Kidney (tissue), 14 donors: Measurements from ENCODE around the gene CORIN. TPM values are rescaled to one million over a fixed set of nuclear protein-coding genes. Genes with fewer than 3 reads are reported as not detected.
"Not testable (repeated sequence)": the region's sequence is repeated elsewhere in the genome, so short reads cannot be mapped to it uniquely, and the experiment has no call there.

Source experiments
- DNase-seq, 5 donors: peaks; one replicate each; pipeline ENCODE4 v3.0.0-alpha.2; 2013 to 2020
- FAIRE-seq: peaks from 2 replicates; lab custom pipeline; 2012; peaks lifted over from hg19 to GRCh38; lab: Jason Lieb, UNC
- H3K27ac ChIP-seq, 2 donors: one replicate each; pipeline ENCODE4 v1.7.0; 2013; ENCODE audit warnings: low read depth in 2 of 2, low read length in 2 of 2, inconsistent platforms in 1 of 2
- H3K27me3 ChIP-seq: one replicate; pipeline ENCODE4 v1.7.1; 2013; ENCODE audit warnings: low read length, inconsistent platforms; ENCODE audit not compliant: control insufficient read depth, insufficient read depth
- H3K36me3 ChIP-seq, 3 donors: one replicate each; pipeline versions ENCODE4 v1.7.0 to v1.7.1; 2013; ENCODE audit warnings: low read length in 3 of 3, control low read depth in 1 of 3, inconsistent platforms in 1 of 3; ENCODE audit not compliant: insufficient read depth in 3 of 3, control insufficient read depth in 2 of 3
- H3K4me1 ChIP-seq, 3 donors: one replicate each; pipeline versions ENCODE4 v1.7.0 to v1.7.1; 2013; ENCODE audit warnings: low read length in 3 of 3, inconsistent platforms in 1 of 3, low read depth in 1 of 3; ENCODE audit not compliant: control insufficient read depth in 2 of 3, insufficient read depth in 2 of 3
- H3K4me3 ChIP-seq, 3 donors: one replicate each; pipeline versions ENCODE4 v1.7.0 to v1.8.1; 2013; ENCODE audit warnings: low read length in 3 of 3, control low read depth in 1 of 3, inconsistent platforms in 1 of 3
- H3K9ac ChIP-seq, 3 donors: one replicate each; pipeline versions ENCODE4 v1.7.0 to v1.7.1; 2013; ENCODE audit warnings: low read length in 3 of 3, control low read depth in 1 of 3, inconsistent platforms in 1 of 3
- H3K9me3 ChIP-seq, 3 donors: one replicate each; pipeline versions ENCODE4 v1.7.0 to v1.7.1; 2013; ENCODE audit warnings: low read length in 3 of 3, control low read depth in 1 of 3, inconsistent platforms in 1 of 3; ENCODE audit not compliant: control insufficient read depth in 2 of 3, insufficient read depth in 1 of 3
- CTCF ChIP-seq: IDR thresholded peaks from 3 replicates; pipeline ENCODE4 v1.5.1; 2012; ENCODE audit warnings: mild to moderate bottlenecking, moderate library complexity, borderline replicate concordance; ENCODE audit not compliant: insufficient read depth; ENCODE audit errors: extremely low read depth
- intact Hi-C: fragments of 100-400 bp; cut with DNase I; formaldehyde crosslinking; loops from one replicate; pipeline ENCODE4 v1.11.1; 2022
- polyA plus RNA-seq: library from polyadenylated mRNA; stranded (reverse); fragments of 350-450 nt; fragmentation: Illumina TruSeq; extraction: RNeasy Lipid Tissue Mini Kit (QIAGEN cat#74804); gene quantifications from one replicate; pipeline ENCODE4 v1.2.3, GENCODE V29; 2014; ENCODE audit warnings: low read depth, low replicate concordance; ENCODE audit not compliant: insufficient read depth
- total RNA-seq: library from RNA; stranded (reverse); fragmentation: NEBNext Ultra II Directional; extraction: Animal tissue kit (Norgen Biotek cat#: 25700); gene quantifications from one replicate; pipeline ENCODE4 v1.2.1, GENCODE V29; 2021
- donor health status: control.
- donor health status: control.
- donor health status: control.
- donor health status: control.
- donor health status: control.
- donor health status: DM: yes; HTN: yes; CAD: no.
- donor health status: Normal renal cell carcinoma (clear cell type).

CORIN gene
- total and polyA plus RNA-seq, 2 donors from 2014 or later = 0.75 to 2.6 TPM

- DNase-seq (no peak), FAIRE-seq (no peak)
- Histone ChIP-seq H3K4me1 (no peaks in the 10 kb centered on the region), H3K36me3 (no peaks in the 10 kb centered on the region), H3K27me3 (no peaks in the 10 kb centered on the region), H3K4me3 (no peak overlapping the region), H3K9me3 (no peaks in the 10 kb centered on the region), H3K9ac (no peak overlapping the region), H3K27ac (no peak overlapping the region)
- intact Hi-C loops = no loop called here
- no peak for TF ChIP-seq CTCF
These were observed 124.6 kb downstream of the CORIN start for GRCh38 chr4:47713129-47713834.

- FAIRE-seq (no peak), DNase-seq (no peak)
- Histone ChIP-seq H3K27me3 (no peaks in the 10 kb centered on the region), H3K4me3 (no peak overlapping the region), H3K9ac (no peak overlapping the region), H3K4me1 (no peaks in the 10 kb centered on the region), H3K36me3 (no peaks in the 10 kb centered on the region), H3K9me3 (no peaks in the 10 kb centered on the region), H3K27ac (no peak overlapping the region)
- no peak for TF ChIP-seq CTCF
- intact Hi-C loops = no loop called here
These were observed 126.2 kb downstream of the CORIN start for GRCh38 chr4:47711646-47712045.

GRCh38 chr4:47711183-47711582 is 126.7 kb downstream of the CORIN start:
- H3K4me3 ChIP-seq = no peak overlapping the region
- FAIRE-seq = no peak
- H3K27ac ChIP-seq = no peak overlapping the region
- H3K36me3 ChIP-seq = no peaks in the 10 kb centered on the region
- no peaks in the 10 kb centered on the region for H3K27me3 ChIP-seq
- intact Hi-C loops = no loop called here
- no peak overlapping the region for H3K9ac ChIP-seq
- no peaks in the 10 kb centered on the region for H3K9me3 ChIP-seq
- DNase-seq = no peak
- no peak for TF ChIP-seq CTCF
- H3K4me1 ChIP-seq = no peaks in the 10 kb centered on the region

GRCh38 chr4:47706352-47706751 is 131.5 kb downstream of the CORIN start:
- H3K27ac ChIP-seq, H3K36me3 ChIP-seq, H3K9ac ChIP-seq, intact Hi-C loops, H3K4me3 ChIP-seq, FAIRE-seq, DNase-seq, H3K27me3 ChIP-seq, H3K9me3 ChIP-seq: not testable (repeated sequence)
- peaks cover 3 to 22% (median 4%) of the 10 kb centered on the region in 3 donors for H3K4me1 ChIP-seq
